Mesothelial cell of epicardium (in vitro differentiated cells): ENCODE measurements around the gene RHOBTB1. TPM values are rescaled to one million over a fixed set of nuclear protein-coding genes. Genes with fewer than 3 reads are reported as not detected.

Experiments
- DNase-seq, 2 experiments: peaks; one replicate each; pipeline ENCODE4 v3.0.0; 2021; ENCODE audit warnings: low spot score in 2 of 2; ENCODE audit not compliant: unreplicated experiment in 2 of 2
- H3K27ac Mint-ChIP-seq: 2 replicates; pipeline ENCODE4 v1.8.0; 2021; ENCODE audit warnings: mixed read lengths
- H3K27me3 Mint-ChIP-seq: 2 replicates; pipeline ENCODE4 v1.8.0; 2021; ENCODE audit warnings: low read depth, mixed read lengths
- H3K36me3 Mint-ChIP-seq: 2 replicates; pipeline ENCODE4 v1.8.0; 2021; ENCODE audit warnings: mixed read lengths
- H3K4me1 Mint-ChIP-seq: 2 replicates; pipeline ENCODE4 v1.8.0; 2021; ENCODE audit warnings: mixed read lengths
- H3K4me3 Mint-ChIP-seq: 2 replicates; pipeline ENCODE4 v1.8.0; 2021; ENCODE audit warnings: mild to moderate bottlenecking, moderate library complexity, mixed read lengths
- H3K9me3 Mint-ChIP-seq: 2 replicates; pipeline ENCODE4 v1.8.0; 2021; ENCODE audit warnings: mixed read lengths
- CTCF ChIP-seq: fragments of 200-600 bp; sonication (generic); IDR thresholded peaks from one replicate; pipeline ENCODE4 v1.5.0; 2021; ENCODE audit warnings: antibody characterized with exemption; ENCODE audit not compliant: unreplicated experiment
- total RNA-seq: library from RNA; stranded (reverse); gene quantifications from 3 replicates; pipeline ENCODE4 v1.2.1, GENCODE V29; 2021

RHOBTB1 gene
- total RNA-seq, 1 donor from 2014 or later = 52.5 TPM

- Mint-ChIP-seq H3K27me3 (no peaks in the 10 kb centered on the region), H3K9me3 (no peaks in the 10 kb centered on the region), H3K4me1 (peaks cover 9% of the 10 kb centered on the region), H3K36me3 (no peaks in the 10 kb centered on the region), H3K27ac (no peak overlapping the region), H3K4me3 (no peak overlapping the region)
- DNase-seq = no peak
- no peak for TF ChIP-seq CTCF
These were observed 8.3 kb upstream of the RHOBTB1 start for GRCh38 chr10:60952067-60952845.

- no peak overlapping the region for H3K27ac Mint-ChIP-seq
- H3K9me3 Mint-ChIP-seq = no peaks in the 10 kb centered on the region
- H3K27me3 Mint-ChIP-seq = no peaks in the 10 kb centered on the region
- no peak for DNase-seq
- TF ChIP-seq CTCF = no peak
- no peak overlapping the region for H3K4me3 Mint-ChIP-seq
- H3K4me1 Mint-ChIP-seq = peaks cover 9% of the 10 kb centered on the region
- H3K36me3 Mint-ChIP-seq = no peaks in the 10 kb centered on the region
These were observed 7.3 kb upstream of the RHOBTB1 start for GRCh38 chr10:60951272-60951724.

GRCh38 chr10:60950300-60950699, 6.3 kb upstream of the RHOBTB1 start:
- Mint-ChIP-seq H3K9me3 (no peaks in the 10 kb centered on the region), H3K4me1 (peaks cover 7% of the 10 kb centered on the region), H3K27me3 (no peaks in the 10 kb centered on the region), H3K4me3 (no peak overlapping the region), H3K36me3 (no peaks in the 10 kb centered on the region), H3K27ac (no peak overlapping the region)
- no peak for TF ChIP-seq CTCF
- no peak for DNase-seq

- peaks cover 12% of the 10 kb centered on the region for H3K4me1 Mint-ChIP-seq
These were observed 4.9 kb upstream of the RHOBTB1 start for GRCh38 chr10:60948851-60949250.

GRCh38 chr10:60944910-60945297, 919 bp upstream of the RHOBTB1 start:
- Mint-ChIP-seq H3K4me3 (peak overlapping the region; percentile 83), H3K27ac (peak overlapping the region; percentile 99), H3K27me3 (no peaks in the 10 kb centered on the region), H3K9me3 (no peaks in the 10 kb centered on the region), H3K4me1 (peaks cover 35% of the 10 kb centered on the region), H3K36me3 (peaks cover 3% of the 10 kb centered on the region)
- DNase-seq = no peak
- TF ChIP-seq CTCF = no peak

More at GRCh38 chr10:60948851-60949250, 4.9 kb upstream of the RHOBTB1 start:
- Mint-ChIP-seq H3K36me3 (no peaks in the 10 kb centered on the region), H3K4me3 (no peak overlapping the region), H3K27ac (no peak overlapping the region), H3K9me3 (no peaks in the 10 kb centered on the region), H3K27me3 (no peaks in the 10 kb centered on the region)
- DNase-seq = no peak
- no peak for TF ChIP-seq CTCF
